Adipose tissue (tissue), 3 donors: Measurements from ENCODE around the gene CHMP1B. TPM values are rescaled to one million over a fixed set of nuclear protein-coding genes. Genes with fewer than 3 reads are reported as not detected.
"Not testable (repeated sequence)": the region's sequence is repeated elsewhere in the genome, so short reads cannot be mapped to it uniquely, and the experiment has no call there.

Experiments
- H3K27ac ChIP-seq: one replicate; pipeline ENCODE4 v1.5.1; 2013; ENCODE audit warnings: low read depth, low read length
- WGBS, 3 donors: extraction: QIAGEN DNeasy Blood & Tissue Kit; methylation state at CpG; one replicate each; pipeline ENCODE4 v1.1.7; 2013; 5-methylcytosine and 5-hydroxymethylcytosine counted together
- polyA plus RNA-seq, 3 donors: library from polyadenylated mRNA; stranded (reverse); fragments of 200-250 nt; gene quantifications; one replicate each; pipeline ENCODE4 v1.2.3, GENCODE V29; 2013
- donor health status: healthy with polysubstance abuse.
- donor health status: Bipolar disorder and iron deficiency.
- donor health status: healthy.

The CHMP1B gene
- polyA plus RNA-seq, 3 donors: 14.3 to 46.3 (median 33.2) TPM

GRCh38 chr18:11830585-11830984 is 20.6 kb upstream of the CHMP1B start:
- no peak overlapping the region for H3K27ac ChIP-seq
- WGBS, 3 donors: 89 to 97% (median 96%) methylated on average over 4 of the region's 4 CpGs

GRCh38 chr18:11831921-11832320 is 19.3 kb upstream of the CHMP1B start:
- 70 to 80% (median 79%) methylated on average over 3 of the region's 3 CpGs for WGBS, 3 donors
- H3K27ac ChIP-seq: no peak overlapping the region

GRCh38 chr18:11834772-11835171 is 16.4 kb upstream of the CHMP1B start:
- 49 to 87% (median 76%) methylated on average over 5 of the region's 5 CpGs for WGBS, 3 donors
- no peak overlapping the region for H3K27ac ChIP-seq

GRCh38 chr18:11839556-11839955 is 11.7 kb upstream of the CHMP1B start:
- 77 to 79% (median 78%) methylated on average over 6 of the region's 6 CpGs for WGBS, 3 donors
- H3K27ac ChIP-seq: no peak overlapping the region

- 41 to 62% (median 60%) methylated on average over 6 of the region's 6 CpGs for WGBS, 3 donors
- H3K27ac ChIP-seq: no peak overlapping the region
Measured at GRCh38 chr18:11840493-11840892, 10.7 kb upstream of the CHMP1B start.

GRCh38 chr18:11842562-11842961 is 8.7 kb upstream of the CHMP1B start:
- WGBS, 3 donors: 71 to 80% (median 80%) methylated on average over 5 of the region's 5 CpGs
- H3K27ac ChIP-seq: no peak overlapping the region

GRCh38 chr18:11844436-11844835 is 6.8 kb upstream of the CHMP1B start:
- 78 to 92% (median 89%) methylated on average over 6 of the region's 6 CpGs for WGBS, 3 donors
- no peak overlapping the region for H3K27ac ChIP-seq

- 78 to 82% (median 79%) methylated on average over 4 of the region's 4 CpGs for WGBS, 3 donors
- no peak overlapping the region for H3K27ac ChIP-seq
Measured at GRCh38 chr18:11845654-11846053, 5.6 kb upstream of the CHMP1B start.

- 75 to 87% (median 81%) methylated on average over 4 of the region's 4 CpGs for WGBS, 3 donors
Measured at GRCh38 chr18:11847811-11848210, 3.4 kb upstream of the CHMP1B start.

GRCh38 chr18:11849279-11849678 is 1.9 kb upstream of the CHMP1B start:
- 88 to 95% (median 94%) methylated on average over 7 of the region's 7 CpGs for WGBS, 3 donors
- H3K27ac ChIP-seq: no peak overlapping the region

More at GRCh38 chr18:11847811-11848210, 3.4 kb upstream of the CHMP1B start:
- H3K27ac ChIP-seq: no peak overlapping the region

GRCh38 chr18:11849841-11850634 is 1.2 kb upstream of the CHMP1B start:
- WGBS, 3 donors: 10 to 15% (median 14%) methylated on average over 17 of the region's 17 CpGs
- peak overlapping the region; percentile 69 for H3K27ac ChIP-seq

GRCh38 chr18:11850821-11851145 is 430 bp upstream of the CHMP1B start:
- 0% methylated on average over 10 of the region's 10 CpGs for WGBS, 3 donors
- H3K27ac ChIP-seq: no peak overlapping the region

GRCh38 chr18:11851806-11852337 is 659 bp downstream of the CHMP1B start:
- no peak overlapping the region for H3K27ac ChIP-seq
- 1% methylated on average over 23 of the region's 23 CpGs for WGBS, 3 donors

GRCh38 chr18:11854554-11854953 is 3.3 kb downstream of the CHMP1B start:
- not testable (repeated sequence) for H3K27ac ChIP-seq
- 86 to 96% (median 92%) methylated on average over 6 of the region's 6 CpGs for WGBS, 3 donors

GRCh38 chr18:11857177-11857887 is 6.1 kb downstream of the CHMP1B start:
- 39 to 48% (median 42%) methylated on average over 11 of the region's 11 CpGs for WGBS, 3 donors
- no peak overlapping the region for H3K27ac ChIP-seq

GRCh38 chr18:11859282-11859830 is 8.1 kb downstream of the CHMP1B start:
- H3K27ac ChIP-seq: no peak overlapping the region
- WGBS, 3 donors: 90 to 96% (median 96%) methylated on average over 4 to 7 of the region's 7 CpGs

GRCh38 chr18:11859903-11860407 is 8.7 kb downstream of the CHMP1B start:
- H3K27ac ChIP-seq: no peak overlapping the region
- WGBS, 3 donors: 63 to 86% (median 65%) methylated on average over 4 of the region's 4 CpGs

GRCh38 chr18:11860594-11861450 is 9.6 kb downstream of the CHMP1B start:
- no peak overlapping the region for H3K27ac ChIP-seq
- WGBS, 3 donors: 77 to 89% (median 87%) methylated on average over 15 to 17 of the region's 17 CpGs
